SK-MEL-5 (cell line): ENCODE measurements around the gene SLC16A12. TPM values are rescaled to one million over a fixed set of nuclear protein-coding genes. Genes with fewer than 3 reads are reported as not detected.

Experiments used
- DNase-seq: peaks from one replicate; pipeline ENCODE4 v3.0.0-alpha.2; 2016; ENCODE audit warnings: low read depth, low spot score
- in situ Hi-C: cut with HindIII; loops from 2 replicates; pipeline ENCODE4 v1.10.0; 2016; ENCODE audit warnings: low sequenced_read_pairs, high pct_unique_total_duplicates, low pct_unique_long_range_greater_than_20kb
- total RNA-seq: library from RNA; depleted of rRNA; stranded (reverse); fragments of >200 nt; shearing (Covaris generic); gene quantifications from 2 replicates; pipeline ENCODE4 v1.2.3, GENCODE V29; 2014

The SLC16A12 gene
- total RNA-seq, 1 experiment from 2014 or later: not detected

DNA sequence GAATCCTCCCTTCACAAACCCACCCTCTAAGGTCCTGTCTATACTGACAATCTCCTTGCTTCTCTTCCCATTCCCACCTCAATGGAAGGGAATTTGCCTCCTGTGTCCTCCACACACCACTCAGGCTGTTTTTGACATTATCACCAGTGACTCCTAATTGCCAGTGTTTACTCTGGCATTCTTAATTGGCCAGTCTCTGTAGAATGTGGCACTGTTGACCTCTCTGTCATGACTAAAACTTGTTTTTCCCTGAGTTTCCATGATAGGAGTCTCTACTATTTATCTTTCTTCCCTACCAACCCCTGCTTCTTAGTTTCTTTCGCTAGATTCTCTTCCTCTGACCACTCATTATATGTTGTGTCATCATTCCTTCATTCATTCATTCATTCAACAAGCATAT is 12.1 kb downstream of the SLC16A12 start:
- no peak for DNase-seq
- in situ Hi-C loops: no loop called here

DNA sequence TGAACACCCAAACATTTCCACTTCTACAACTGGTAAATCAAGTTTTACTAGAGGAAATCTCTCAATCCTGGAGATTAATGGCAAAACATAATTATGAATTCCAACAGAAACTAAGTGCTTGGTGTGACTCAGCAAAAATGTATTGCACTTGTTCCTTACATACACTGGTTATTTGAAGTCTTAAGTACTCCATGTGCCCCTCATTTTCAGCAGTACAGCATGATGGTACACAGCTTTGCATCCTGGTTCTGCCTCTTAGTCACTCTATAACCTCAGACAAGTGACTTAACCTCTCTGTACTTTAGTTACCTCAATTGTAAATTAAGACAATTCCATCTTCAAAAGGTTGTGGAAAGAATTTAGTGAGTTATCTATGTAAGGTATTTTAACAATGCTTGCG is 12.9 kb downstream of the SLC16A12 start:
- DNase-seq: no peak
- in situ Hi-C loops: no loop called here

DNA sequence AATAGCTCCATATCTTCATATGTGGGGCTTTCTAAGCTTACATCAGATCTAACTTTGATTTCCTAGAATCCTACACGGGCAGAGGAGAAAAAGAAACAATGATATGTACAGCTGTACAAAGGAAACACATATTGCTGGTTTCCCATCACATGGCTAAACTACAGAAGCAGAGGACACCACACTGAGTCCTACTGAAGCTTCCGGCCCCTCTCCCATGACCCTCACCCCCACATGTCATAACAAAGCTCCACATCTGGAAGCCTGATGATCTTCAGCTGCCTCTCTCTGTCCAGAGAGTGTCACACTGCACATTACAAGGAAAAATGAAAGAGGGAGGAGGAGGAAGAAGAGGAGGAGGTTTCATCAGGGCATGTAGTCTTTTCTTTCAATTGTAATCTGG is 14.0 kb downstream of the SLC16A12 start:
- in situ Hi-C loops: no loop called here
- no peak for DNase-seq

GRCh38 chr10:89520706-89521105 is 14.7 kb downstream of the SLC16A12 start:
- no peak for DNase-seq
- in situ Hi-C loops: no loop called here

GRCh38 chr10:89518876-89519842 is 16.2 kb downstream of the SLC16A12 start:
- DNase-seq: peak; percentile 1
- in situ Hi-C loops: no loop called here

- in situ Hi-C loops: no loop called here
- no peak for DNase-seq
These were observed 17.3 kb downstream of the SLC16A12 start for GRCh38 chr10:89518108-89518507.

- DNase-seq: no peak
- in situ Hi-C loops: no loop called here
These were observed 19.1 kb downstream of the SLC16A12 start for GRCh38 chr10:89516149-89516832.

GRCh38 chr10:89515031-89515841 is 20.2 kb downstream of the SLC16A12 start:
- no peak for DNase-seq
- in situ Hi-C loops: no loop called here

DNA sequence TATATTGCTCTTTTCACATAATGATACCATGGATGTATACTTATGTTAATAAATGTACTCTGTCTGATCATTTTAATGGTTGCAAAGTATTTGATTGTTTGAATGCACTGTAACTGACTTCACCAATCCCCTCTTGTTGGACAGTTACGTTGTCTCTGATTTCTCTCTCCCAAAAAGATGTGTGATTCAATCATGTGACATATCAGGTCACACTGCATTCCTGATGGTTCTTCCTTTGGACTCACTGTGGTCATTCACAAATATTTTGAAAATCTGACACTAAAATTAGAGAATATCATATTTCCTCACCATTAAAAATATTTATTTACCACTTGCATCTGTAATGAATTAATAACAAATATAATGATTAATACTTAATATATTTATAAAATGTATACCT is 22.2 kb downstream of the SLC16A12 start:
- no peak for DNase-seq
- in situ Hi-C loops: no loop called here

DNA sequence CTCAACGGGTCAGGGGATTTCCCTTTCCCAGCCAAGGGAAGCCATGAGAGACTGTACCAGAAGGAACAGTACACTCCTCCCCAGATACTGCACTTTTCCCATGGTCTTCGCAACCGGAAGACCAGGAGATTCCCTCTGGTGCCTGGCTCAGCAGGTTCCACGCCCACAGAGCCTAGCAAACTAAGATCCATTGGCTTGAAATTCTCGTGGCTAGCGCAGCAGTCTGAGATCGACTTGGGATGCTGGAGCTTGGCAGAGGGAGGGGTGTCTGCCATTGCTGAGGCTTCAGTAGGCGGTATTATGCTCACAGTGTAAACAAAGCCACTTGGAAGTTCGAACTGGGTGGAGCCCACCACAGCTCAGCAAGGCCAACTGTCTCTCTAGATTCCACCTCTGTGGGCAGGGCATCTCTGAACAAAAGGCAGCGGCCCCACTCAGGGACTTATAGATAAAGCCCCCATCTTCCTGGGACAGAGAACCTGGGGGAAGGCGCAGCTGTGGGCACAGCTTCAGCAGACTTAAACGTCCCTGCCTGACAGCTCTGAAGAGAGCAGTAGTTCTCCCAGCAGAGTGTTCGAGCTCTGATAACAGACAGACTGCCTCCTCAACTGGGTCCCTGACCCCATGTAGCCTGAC is 29.6 kb downstream of the SLC16A12 start:
- DNase-seq: no peak
- in situ Hi-C loops: no loop called here

DNA sequence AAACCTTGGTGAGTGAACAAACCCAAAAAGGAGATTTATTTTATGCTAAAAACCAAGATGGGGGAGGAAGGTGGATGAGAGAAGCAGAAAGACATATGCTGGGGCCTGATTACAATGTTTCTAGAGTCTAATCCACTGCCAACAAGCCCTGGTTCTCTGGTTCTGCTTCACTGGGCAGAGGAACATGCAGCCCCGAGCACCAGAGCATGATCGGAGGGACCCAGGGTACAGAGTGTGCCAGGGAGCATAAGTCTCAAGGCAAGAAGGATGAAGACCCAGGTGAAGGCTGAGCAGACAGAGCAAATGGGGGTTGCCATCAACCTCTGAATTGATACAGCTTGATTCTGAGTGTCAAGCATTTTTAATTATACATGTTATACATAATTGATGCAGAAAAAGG is 30.7 kb downstream of the SLC16A12 start:
- in situ Hi-C loops: no loop called here
- no peak for DNase-seq

DNA sequence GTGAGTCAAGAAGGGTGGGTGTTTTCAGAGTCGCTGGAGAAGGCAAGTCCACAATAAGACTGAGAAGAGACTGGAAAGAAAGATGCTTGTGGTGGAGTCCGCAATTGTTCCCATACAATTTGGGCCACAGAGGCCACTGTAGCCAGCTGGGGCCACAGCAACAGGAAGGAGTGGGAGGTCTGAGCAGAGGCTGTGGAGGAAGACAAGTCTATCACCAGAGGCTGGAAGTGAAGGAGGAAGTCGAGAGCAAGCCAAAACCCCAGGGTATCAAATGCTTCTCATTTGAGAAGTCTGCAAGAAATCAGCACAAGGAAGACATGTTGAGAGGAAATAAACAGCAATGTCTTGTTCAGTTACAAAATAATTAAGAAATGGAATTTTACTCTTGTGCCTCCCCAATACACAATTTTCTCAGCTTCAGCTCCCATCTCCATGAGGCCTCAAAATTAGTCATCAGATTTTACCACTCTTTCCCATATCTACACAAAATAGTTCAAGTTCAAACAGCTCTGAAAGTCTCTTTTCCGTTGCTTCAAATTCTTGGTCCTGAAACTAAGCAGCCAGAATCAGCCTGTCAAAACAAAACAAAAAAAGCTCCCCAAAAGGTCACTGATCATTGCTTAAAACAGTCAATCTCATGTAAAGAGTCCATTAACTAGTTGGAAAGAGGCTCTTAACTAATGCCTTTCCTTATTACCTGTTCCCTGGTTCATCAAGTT is 31.6 kb downstream of the SLC16A12 start:
- no peak for DNase-seq
- in situ Hi-C loops: no loop called here

DNA sequence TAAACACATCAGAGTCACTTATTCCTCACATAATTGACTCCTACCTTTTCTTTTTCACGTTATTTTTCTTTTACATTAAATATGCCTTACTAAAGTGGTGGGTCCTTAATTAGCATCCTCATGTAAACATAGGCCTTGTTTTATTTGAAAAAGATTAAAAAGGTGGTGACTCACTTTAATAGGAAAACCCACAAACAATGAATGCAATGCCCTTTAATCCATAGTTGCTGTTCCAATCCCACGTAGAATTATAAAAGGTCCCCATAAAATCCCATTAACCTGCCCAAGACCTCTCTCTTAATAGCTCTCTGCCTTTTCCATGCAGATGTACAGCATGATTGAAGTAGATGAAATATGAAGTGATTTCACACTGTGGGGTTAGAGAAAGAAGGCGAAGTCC is 32.2 kb downstream of the SLC16A12 start:
- DNase-seq: no peak
- in situ Hi-C loops: no loop called here

DNA sequence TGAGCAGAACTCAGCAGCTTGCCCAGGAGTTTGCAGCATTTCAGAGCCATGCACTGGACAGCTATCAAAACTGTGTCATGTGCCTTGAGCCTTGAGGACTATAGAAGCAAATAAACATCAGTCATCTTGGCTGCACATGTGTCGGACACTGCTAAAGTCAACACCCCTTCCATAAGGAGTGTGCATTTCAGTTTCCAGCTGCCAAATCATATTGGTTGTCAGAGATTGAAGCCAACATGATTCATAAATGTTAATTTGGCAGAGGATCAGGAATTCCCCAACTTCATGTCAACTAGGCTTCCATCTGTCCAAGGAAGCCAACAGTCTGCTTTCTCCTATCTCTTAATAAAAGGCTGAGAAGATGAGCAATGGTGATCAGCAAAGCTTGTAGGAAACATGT is 32.8 kb downstream of the SLC16A12 start:
- DNase-seq: no peak
- in situ Hi-C loops: no loop called here

DNA sequence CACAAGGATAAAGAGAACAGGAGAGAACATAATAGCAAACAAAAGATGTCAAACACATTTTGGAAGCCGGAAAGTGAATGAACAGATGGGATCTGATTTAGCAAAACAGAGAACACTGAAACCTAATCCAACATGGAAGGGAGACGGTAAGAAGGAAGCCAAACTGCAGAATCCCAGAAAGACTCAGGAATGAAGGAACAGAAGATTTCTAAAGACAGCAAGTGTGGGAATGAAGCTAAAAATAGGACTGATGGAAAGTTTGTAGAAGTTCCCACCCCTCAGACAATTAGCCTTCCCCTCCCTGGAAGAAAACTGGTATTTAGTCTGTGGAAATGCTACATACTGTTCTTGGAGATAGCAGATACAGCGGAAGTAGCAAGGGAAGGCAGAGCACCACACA is 40.8 kb downstream of the SLC16A12 start:
- in situ Hi-C loops: no loop called here

GRCh38 chr10:89494068-89494467 is 41.3 kb downstream of the SLC16A12 start:
- in situ Hi-C loops: no loop called here
- DNase-seq: no peak

More for the DNA sequence above, 40.8 kb downstream of the SLC16A12 start:
- DNase-seq: no peak

DNA sequence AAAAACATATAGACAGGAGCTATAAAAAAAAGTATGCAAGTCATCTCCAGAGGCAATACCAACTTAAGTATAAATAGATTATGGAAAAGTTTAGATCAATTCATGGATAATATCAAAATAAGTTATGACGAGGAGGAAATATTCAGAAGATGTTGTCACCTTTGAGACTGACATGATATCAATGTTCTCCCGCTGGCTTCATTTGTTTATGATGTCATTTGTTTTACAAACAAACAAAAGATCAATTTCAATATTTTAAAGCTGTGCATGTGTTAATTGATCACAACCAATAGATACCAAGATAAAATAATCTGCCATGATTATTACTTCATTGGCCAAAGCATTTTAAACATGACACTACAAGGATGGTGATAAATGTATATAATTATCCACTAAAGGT is 43.5 kb downstream of the SLC16A12 start:
- in situ Hi-C loops: no loop called here
- DNase-seq: no peak
